PC-9 (cell line): ENCODE data around the gene PLAAT3. TPM values are rescaled to one million over a fixed set of nuclear protein-coding genes. Genes with fewer than 3 reads are reported as not detected.
A peak's percentile ranks its signal among the peaks of the same experiment; 100 is the strongest.

ENCODE experiments used
- BruUV-seq: library from RNA; stranded (reverse); fragments of 400-500 nt; replicated peaks from 2 replicates; lab custom pipeline; 2021; lab: Mats Ljungman, UMichigan
- CTCF ChIA-PET: fragments of 300-600 bp; sonication (Branson Sonifier 250); formaldehyde crosslinking; loops from one replicate; lab custom pipeline; 2022; ENCODE audit warnings: antibody characterized with exemption; lab: Charles Lee
- POLR2A ChIA-PET: fragments of 300-600 bp; sonication (Branson Sonifier 250); formaldehyde crosslinking; loops from one replicate; lab custom pipeline; 2022; ENCODE audit warnings: antibody characterized with exemption; ENCODE audit not compliant: unreplicated experiment; lab: Charles Lee
- DNase-seq, 2 experiments: peaks; one replicate each; pipeline versions ENCODE4 v3.0.0 to v3.0.0-alpha.2; 2015 to 2022; ENCODE audit warnings: mixed read lengths in 1 of 2
- H2AFZ ChIP-seq: fragments of 200-600 bp; sonication (generic); 2 replicates; pipeline ENCODE4 v1.8.1; 2017; ENCODE audit warnings: antibody characterized with exemption
- H3F3A ChIP-seq: fragments of 200-600 bp; sonication (generic); 2 replicates; pipeline ENCODE4 v1.8.1; 2017; ENCODE audit warnings: antibody characterized with exemption, mild to moderate bottlenecking, low read depth; ENCODE audit not compliant: insufficient read depth
- H3K27ac ChIP-seq: fragments of 200-600 bp; sonication (generic); 2 replicates; pipeline ENCODE4 v1.6.1; 2016; ENCODE audit warnings: mixed run types
- H3K27me3 ChIP-seq: fragments of 200-600 bp; sonication (generic); 2 replicates; pipeline ENCODE4 v1.6.1; 2016; ENCODE audit warnings: low read depth, mixed run types; ENCODE audit not compliant: insufficient read depth
- H3K36me3 ChIP-seq: fragments of 200-600 bp; sonication (generic); 2 replicates; pipeline ENCODE4 v1.6.1; 2016; ENCODE audit warnings: low read depth, mixed run types
- H3K4me1 ChIP-seq: fragments of 200-600 bp; sonication (generic); replicated peaks from 2 replicates; pipeline ENCODE4 v1.6.1; 2016; ENCODE audit warnings: mixed run types; ENCODE audit not compliant: insufficient read depth
- H3K4me2 ChIP-seq: fragments of 200-600 bp; sonication (generic); 2 replicates; pipeline ENCODE4 v1.6.1; 2017; ENCODE audit warnings: mixed run types
- H3K4me3 ChIP-seq: fragments of 200-600 bp; sonication (generic); 2 replicates; pipeline ENCODE4 v1.6.1; 2016; ENCODE audit warnings: mixed run types
- H3K79me2 ChIP-seq: fragments of 200-600 bp; sonication (generic); 2 replicates; pipeline ENCODE4 v1.6.1; 2017; ENCODE audit warnings: low read depth, mixed run types
- H3K9me2 ChIP-seq: fragments of 200-600 bp; sonication (generic); 2 replicates; pipeline ENCODE4 v1.8.1; 2017; ENCODE audit warnings: mild to moderate bottlenecking; ENCODE audit not compliant: insufficient read depth
- H3K9me3 ChIP-seq: fragments of 200-600 bp; sonication (generic); 2 replicates; pipeline ENCODE4 v1.8.1; 2016; ENCODE audit warnings: low read depth; ENCODE audit not compliant: insufficient read depth
- H4K20me1 ChIP-seq: fragments of 200-600 bp; sonication (generic); 2 replicates; pipeline ENCODE4 v1.8.1; 2017; ENCODE audit not compliant: insufficient read depth
- CTCF ChIP-seq: fragments of 200-600 bp; sonication (generic); conservative IDR thresholded peaks from 2 replicates; pipeline ENCODE4 v1.6.1; 2017; ENCODE audit warnings: mixed run types, antibody characterized with exemption, mild to moderate bottlenecking, moderate library complexity
- EZH2 ChIP-seq: fragments of 200-600 bp; sonication (generic); IDR thresholded peaks from 2 replicates; pipeline ENCODE4 v1.8.0; 2017; ENCODE audit warnings: antibody characterized with exemption, low read depth
- intact Hi-C: fragments of 100-400 bp; cut with micrococcal nuclease; formaldehyde crosslinking; loops from one replicate; pipeline ENCODE4 v1.10.0; 2022; ENCODE audit not compliant: unreplicated experiment
- total RNA-seq: library from RNA; stranded (reverse); gene quantifications from 2 replicates; pipeline ENCODE4 v1.2.3, GENCODE V29; 2021

The PLAAT3 gene
- total RNA-seq, 1 experiment from 2014 or later = 240 TPM

DNA sequence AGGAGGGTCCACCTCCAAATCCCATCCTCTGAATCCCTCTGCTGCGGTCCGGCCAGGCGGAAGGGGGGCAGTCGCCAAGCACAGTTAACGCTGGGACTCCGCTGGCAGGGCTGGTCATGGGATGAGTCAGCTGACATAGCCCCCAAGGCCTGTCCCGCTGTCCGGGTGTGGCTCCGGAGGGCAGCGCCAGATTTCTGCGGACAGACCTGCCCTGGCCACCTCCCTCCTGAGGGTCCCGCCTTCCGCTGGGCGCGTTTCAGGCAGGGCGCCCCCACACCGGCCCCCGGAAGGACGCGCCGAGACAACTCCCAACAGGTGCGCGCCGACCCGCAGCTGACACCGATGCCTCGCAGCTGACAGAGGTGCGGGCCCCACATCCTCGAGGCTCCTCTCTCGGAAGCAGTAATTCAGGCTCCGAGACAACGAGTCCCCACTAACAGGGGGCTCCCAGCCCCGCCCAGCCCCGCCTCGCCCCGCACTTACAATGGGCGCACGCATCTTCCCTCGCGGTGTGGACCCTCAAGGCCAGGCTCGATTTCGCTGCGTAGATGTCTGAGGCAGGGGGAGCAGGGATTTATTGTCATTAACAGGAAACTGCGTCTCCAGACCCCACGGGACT, 607 bp downstream of the PLAAT3 start:
- Histone ChIP-seq H3K27ac (peak overlapping the region; percentile 41), H3K4me1 (peaks cover 44% of the 10 kb centered on the region), H3K9me3 (no peaks in the 10 kb centered on the region), H3F3A (peaks cover 49% of the 10 kb centered on the region; the same call in 1 of the 2 replicates), H3K9me2 (no peaks in the 10 kb centered on the region), H3K79me2 (peaks cover 45% of the 10 kb centered on the region), H3K4me2 (peak overlapping the region; percentile 79), H3K4me3 (peak overlapping the region; percentile 74), H2AFZ (peak overlapping the region; percentile 84), H4K20me1 (no peaks in the 10 kb centered on the region), H3K27me3 (no peaks in the 10 kb centered on the region), H3K36me3 (no peaks in the 10 kb centered on the region)
- ChIA-PET POLR2A (interaction anchor here (0.6 to 0.7 kb wide), 2 partner anchors 49 to 662 kb away, joined by 3 to 18 read pairs; no protein-coding TSS in a partner anchor), CTCF (interaction anchor here (0.6 kb wide), 1 partner anchor 31 kb away, joined by 3 read pairs; no protein-coding TSS in a partner anchor)
- no TSS peak for BruUV-seq
- TF ChIP-seq CTCF = no peak
- no peak for TF ChIP-seq EZH2
- DNase-seq = peak; percentile 46 to 53
- intact Hi-C loops = no loop called here

- intact Hi-C loops = no loop called here
- peak overlapping the region; percentile 17; the same call in 1 of the 2 replicates for H3K27ac ChIP-seq
- peak overlapping the region; percentile 79 for H3K4me2 ChIP-seq
- DNase-seq = no peak
- POLR2A ChIA-PET = no interaction called here
- no peaks in the 10 kb centered on the region for H3K9me2 ChIP-seq
- no TSS peak for BruUV-seq
- H3F3A ChIP-seq = peaks cover 61% of the 10 kb centered on the region; the same call in 1 of the 2 replicates
- H2AFZ ChIP-seq = no peak overlapping the region
- peak overlapping the region; percentile 74; the same call in 1 of the 2 replicates for H3K4me3 ChIP-seq
- CTCF ChIA-PET = no interaction called here
- H3K27me3 ChIP-seq = no peaks in the 10 kb centered on the region
- TF ChIP-seq EZH2 (no peak), CTCF (no peak)
- H4K20me1 ChIP-seq = no peaks in the 10 kb centered on the region
- peaks cover 58% of the 10 kb centered on the region for H3K4me1 ChIP-seq
- H3K36me3 ChIP-seq = no peaks in the 10 kb centered on the region
- H3K9me3 ChIP-seq = no peaks in the 10 kb centered on the region
- peaks cover 51% of the 10 kb centered on the region for H3K79me2 ChIP-seq
Measured at GRCh38 chr11:63612181-63612580, 2.1 kb downstream of the PLAAT3 start.

GRCh38 chr11:63611395-63611747, 2.9 kb downstream of the PLAAT3 start:
- TF ChIP-seq CTCF = no peak
- no peak for TF ChIP-seq EZH2
- Histone ChIP-seq H3K4me2 (peak overlapping the region; percentile 79), H3K9me2 (no peaks in the 10 kb centered on the region), H3K27me3 (no peaks in the 10 kb centered on the region), H2AFZ (no peak overlapping the region), H3K4me1 (peaks cover 64% of the 10 kb centered on the region), H3K4me3 (peak overlapping the region; percentile 74; the same call in 1 of the 2 replicates), H3K9me3 (no peaks in the 10 kb centered on the region), H3K36me3 (no peaks in the 10 kb centered on the region), H3K27ac (peak overlapping the region; percentile 89), H3F3A (peaks cover 61% of the 10 kb centered on the region; the same call in 1 of the 2 replicates), H3K79me2 (peaks cover 59% of the 10 kb centered on the region), H4K20me1 (no peaks in the 10 kb centered on the region)
- CTCF ChIA-PET = no interaction called here
- POLR2A ChIA-PET = no interaction called here
- DNase-seq = no peak
- intact Hi-C loops = loop anchor here (2.0 kb wide), 1 partner anchor 81 kb away; no protein-coding TSS in a partner anchor
- no TSS peak for BruUV-seq
